NB4 (cell line): ENCODE results near the gene SLC30A7.

Experiments used
- CTCF ChIP-seq: IDR thresholded peaks from one replicate; pipeline ENCODE4 v1.5.1; 2012; ENCODE audit warnings: low read depth, low read length
- POLR2A ChIP-seq: IDR thresholded peaks from 2 replicates; pipeline ENCODE4 v1.6.1; 2011; ENCODE audit warnings: mild to moderate bottlenecking; ENCODE audit not compliant: insufficient read length; ENCODE audit errors: extremely low read depth
- TF ChIP-seq, protein P1 (sequence below): IDR thresholded peaks from 2 replicates; pipeline ENCODE4 v1.6.1; 2011; ENCODE audit warnings: low read depth, low read length

GRCh38 chr1:100924991-100925390, 29.1 kb downstream of the SLC30A7 start:
- TF ChIP-seq CTCF (no peak), POLR2A (no peak)
- TF ChIP-seq, protein P1, sequence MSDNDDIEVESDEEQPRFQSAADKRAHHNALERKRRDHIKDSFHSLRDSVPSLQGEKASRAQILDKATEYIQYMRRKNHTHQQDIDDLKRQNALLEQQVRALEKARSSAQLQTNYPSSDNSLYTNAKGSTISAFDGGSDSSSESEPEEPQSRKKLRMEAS = no peak
